Melanocyte of skin (primary cell): ENCODE results near the gene POMT2. TPM values are rescaled to one million over a fixed set of nuclear protein-coding genes. Genes with fewer than 3 reads are reported as not detected.

Experiments used
- small RNA-seq, 2 donors: library from RNA; depleted of rRNA; stranded (forward); fragments of <200 nt; gene quantifications; one replicate each; pipeline ENCODE3, GENCODE V24; 2012
- total RNA-seq, 2 donors: library from RNA; depleted of rRNA; stranded (reverse); fragments of >200 nt; gene quantifications; 2 replicates each; pipeline ENCODE4 v1.2.3, GENCODE V29; 2012

The POMT2 gene
- total RNA-seq: 10 to 100 TPM; 18.2 to 27.3 TPM

GRCh38 chr14:77320238-77320935 lies at the start of gene POMT2:
Gene POMT2 (minus strand): TSS chr14:77320883. CDS start chr14:77320681, 202 bp downstream.

GRCh38 chr14:77271113-77271710 lies 49.5 kb downstream of the POMT2 start, which contains the start of gene NGB:
Gene NGB (minus strand): TSS chr14:77271206. CDS start chr14:77270937, 269 bp downstream.

Small RNAs within 50 kb of the gene (small RNA-seq; reads per million reads assigned to genes)
- gene MIR1260A: 0 reads per million in 2 donors

Other genes starting within 250 kb of the POMT2 start
- gene CIPC, start 222.6 kb downstream of the POMT2 start, total RNA-seq: 10 to 100 TPM; 32.0 to 35.3 TPM
- not detected for gene ZDHHC22, start 179.1 kb downstream of the POMT2 start, total RNA-seq
- gene TMEM63C, start 139.1 kb downstream of the POMT2 start, total RNA-seq: under 1 TPM in 1 of 2 donors, not detected in 1; under 0.01 TPM
- not detected for gene NGB, start 49.7 kb downstream of the POMT2 start, total RNA-seq
- gene GSTZ1, start 153 bp upstream of the POMT2 start, total RNA-seq: 10 to 100 TPM; 27.0 to 64.4 TPM
- 10 to 100 TPM; 19.6 to 28.0 TPM for gene TMED8, start 56.2 kb upstream of the POMT2 start, total RNA-seq
- gene SAMD15, start 56.5 kb upstream of the POMT2 start, total RNA-seq: 1 to 10 TPM; 1.0 to 2.0 TPM
- 1 to 10 TPM in 1 of 2 donors, under 1 TPM in 1; 0.33 to 1.4 TPM for gene NOXRED1, start 102.6 kb upstream of the POMT2 start, total RNA-seq
- 10 to 100 TPM; 25.8 to 31.0 TPM for gene VIPAS39, start 136.7 kb upstream of the POMT2 start, total RNA-seq
- gene AHSA1, start 137.2 kb upstream of the POMT2 start, total RNA-seq: 100 to 1,000 TPM in 1 of 2 donors, 10 to 100 TPM in 1; 97.0 to 196 TPM
- not detected for gene ISM2, start 177.9 kb upstream of the POMT2 start, total RNA-seq